ENCODE data around the gene CNDP2. TPM values are rescaled to one million over a fixed set of nuclear protein-coding genes. Genes with fewer than 3 reads are reported as not detected.

CNDP2 gene
- total RNA-seq, 1 donor from 2014 or later, result 197 TPM

DNA sequence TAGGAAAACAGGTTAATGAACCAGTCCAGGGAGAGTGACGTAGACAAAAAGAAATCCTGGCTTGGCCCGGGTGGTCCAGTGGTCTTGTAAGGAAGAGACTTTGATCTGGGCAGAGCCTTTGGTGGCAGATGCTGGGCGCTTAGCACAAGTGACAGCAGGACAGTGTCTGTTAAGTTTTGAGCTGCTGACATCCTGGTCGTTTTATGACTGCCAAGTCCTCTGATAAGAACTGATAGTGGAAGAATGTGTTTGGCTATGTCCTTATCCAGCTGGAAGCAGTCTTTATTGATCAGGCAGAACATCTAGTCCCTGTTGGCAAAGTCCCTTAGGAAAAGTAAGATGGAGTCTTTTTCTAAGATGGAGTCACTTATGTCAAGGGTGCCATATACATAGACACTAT lies 74.1 kb downstream of the CNDP2 start:
- Mint-ChIP-seq H3K4me1 (ENCODE audit: unreplicated experiment) (no peaks in the 10 kb centered on the region), H3K27ac (no peak overlapping the region), H3K27me3 (peaks cover 30% of the 10 kb centered on the region), H3K9me3 (peaks cover 12% of the 10 kb centered on the region), H3K4me3 (no peak overlapping the region), H3K36me3 (peaks cover 4% of the 10 kb centered on the region)
- no peak for DNase-seq (ENCODE audit: extremely low spot score, unreplicated experiment)
- TF ChIP-seq, protein P1, sequence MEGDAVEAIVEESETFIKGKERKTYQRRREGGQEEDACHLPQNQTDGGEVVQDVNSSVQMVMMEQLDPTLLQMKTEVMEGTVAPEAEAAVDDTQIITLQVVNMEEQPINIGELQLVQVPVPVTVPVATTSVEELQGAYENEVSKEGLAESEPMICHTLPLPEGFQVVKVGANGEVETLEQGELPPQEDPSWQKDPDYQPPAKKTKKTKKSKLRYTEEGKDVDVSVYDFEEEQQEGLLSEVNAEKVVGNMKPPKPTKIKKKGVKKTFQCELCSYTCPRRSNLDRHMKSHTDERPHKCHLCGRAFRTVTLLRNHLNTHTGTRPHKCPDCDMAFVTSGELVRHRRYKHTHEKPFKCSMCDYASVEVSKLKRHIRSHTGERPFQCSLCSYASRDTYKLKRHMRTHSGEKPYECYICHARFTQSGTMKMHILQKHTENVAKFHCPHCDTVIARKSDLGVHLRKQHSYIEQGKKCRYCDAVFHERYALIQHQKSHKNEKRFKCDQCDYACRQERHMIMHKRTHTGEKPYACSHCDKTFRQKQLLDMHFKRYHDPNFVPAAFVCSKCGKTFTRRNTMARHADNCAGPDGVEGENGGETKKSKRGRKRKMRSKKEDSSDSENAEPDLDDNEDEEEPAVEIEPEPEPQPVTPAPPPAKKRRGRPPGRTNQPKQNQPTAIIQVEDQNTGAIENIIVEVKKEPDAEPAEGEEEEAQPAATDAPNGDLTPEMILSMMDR (conservative IDR thresholded peaks at IDR 0.05), result no peak

DNA sequence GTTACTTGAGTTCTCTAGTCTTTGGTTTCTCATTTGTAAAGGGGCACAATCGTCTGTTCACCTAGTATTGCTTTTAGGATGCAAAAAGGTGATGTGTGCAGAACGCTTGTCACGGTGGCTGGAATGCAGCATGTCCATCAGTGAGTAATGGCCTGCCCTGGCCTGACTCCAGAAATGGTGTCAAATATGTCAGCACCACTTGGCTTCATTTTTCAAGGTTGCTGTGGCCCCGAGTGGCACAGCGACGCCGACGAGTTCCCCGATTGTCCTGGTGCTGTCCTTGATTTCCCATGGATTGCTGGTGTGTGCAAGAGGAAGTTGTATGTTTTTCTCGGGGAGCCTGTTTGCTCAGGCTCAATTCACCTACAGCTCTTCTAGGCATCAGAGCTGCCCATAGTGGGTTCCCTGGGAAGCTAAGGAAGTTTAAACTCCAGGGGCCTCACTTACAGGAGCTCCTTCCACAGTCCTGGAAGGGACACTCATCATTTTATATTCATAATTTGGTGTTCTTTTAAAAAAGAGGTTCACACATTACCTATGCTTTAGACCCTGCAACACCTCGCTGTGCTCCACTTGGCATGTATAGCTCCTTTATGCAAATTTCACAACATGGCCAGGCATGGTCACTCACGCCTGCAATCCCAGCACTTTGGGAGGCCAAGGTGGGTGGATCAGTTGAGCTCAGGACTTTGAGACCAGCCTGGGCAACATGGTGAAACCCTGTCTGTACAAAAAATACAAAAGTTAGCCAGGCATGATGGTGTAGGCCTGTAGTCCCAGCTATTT lies 75.9 kb downstream of the CNDP2 start:
- Mint-ChIP-seq H3K9me3 (peaks cover 3% of the 10 kb centered on the region), H3K36me3 (peaks cover 4% of the 10 kb centered on the region), H3K4me3 (no peak overlapping the region), H3K27ac (peak overlapping the region; percentile 46), H3K4me1 (ENCODE audit: unreplicated experiment) (no peaks in the 10 kb centered on the region), H3K27me3 (peaks cover 28% of the 10 kb centered on the region)
- TF ChIP-seq, protein P1 (conservative IDR thresholded peaks at IDR 0.05), result no peak
- no peak for DNase-seq (ENCODE audit: extremely low spot score, unreplicated experiment)

DNA sequence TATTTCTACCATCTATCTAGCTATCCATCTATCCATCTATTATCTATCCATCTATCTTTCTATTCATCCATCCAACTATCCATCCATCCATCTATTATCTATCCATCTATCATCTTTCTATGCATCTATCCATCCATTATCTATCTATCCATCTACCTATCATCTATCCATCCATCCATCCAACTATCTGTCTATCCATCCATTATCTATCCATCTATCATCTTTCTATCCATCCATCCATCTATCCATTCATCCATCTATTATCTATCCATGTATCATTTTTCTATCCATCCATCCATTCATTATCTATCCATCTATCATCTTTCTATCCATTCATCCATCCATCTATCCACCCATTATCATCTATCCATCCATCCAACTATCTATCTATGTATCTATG lies 76.9 kb downstream of the CNDP2 start:
- peaks cover 7% of the 10 kb centered on the region for H3K4me1 Mint-ChIP-seq (ENCODE audit: unreplicated experiment)
- no peak for DNase-seq (ENCODE audit: extremely low spot score, unreplicated experiment)
- no peak overlapping the region for H3K27ac Mint-ChIP-seq
- H3K36me3 Mint-ChIP-seq, result peaks cover 4% of the 10 kb centered on the region
- peaks cover 22% of the 10 kb centered on the region for H3K27me3 Mint-ChIP-seq
- TF ChIP-seq, protein P1 (conservative IDR thresholded peaks at IDR 0.05), result no peak
- H3K4me3 Mint-ChIP-seq, result no peak overlapping the region
- H3K9me3 Mint-ChIP-seq, result no peaks in the 10 kb centered on the region

Other genes starting within 250 kb of the CNDP2 start
- 74.9 and 101 TPM in 2 replicates for gene CYB5A, start 204.4 kb upstream of the CNDP2 start, total RNA-seq (ENCODE audit: low replicate concordance)
- not detected in 2 replicates for gene C18orf63, start 180.5 kb upstream of the CNDP2 start, total RNA-seq (ENCODE audit: low replicate concordance)
- gene DIPK1C, start 39.1 kb upstream of the CNDP2 start, total RNA-seq (ENCODE audit: low replicate concordance), result 0.26 and 0.36 TPM in 2 replicates
- gene CNDP1, start 38.1 kb downstream of the CNDP2 start, total RNA-seq (ENCODE audit: low replicate concordance), result 0.48 and 0.67 TPM in 2 replicates
- gene ZNF407, start 101.5 kb downstream of the CNDP2 start, total RNA-seq (ENCODE audit: low replicate concordance), result 11.3 and 14.7 TPM in 2 replicates

Measured in type B pancreatic cell (in vitro differentiated cells).